GM21786 (cell line): ENCODE results near the gene CENPU.

Source experiments
- ATAC-seq: cut with Tn5 transposase; IDR thresholded peaks from one replicate; pipeline ENCODE4 v1.9.1; 2021; ENCODE audit not compliant: unreplicated experiment

CENPU gene

DNA sequence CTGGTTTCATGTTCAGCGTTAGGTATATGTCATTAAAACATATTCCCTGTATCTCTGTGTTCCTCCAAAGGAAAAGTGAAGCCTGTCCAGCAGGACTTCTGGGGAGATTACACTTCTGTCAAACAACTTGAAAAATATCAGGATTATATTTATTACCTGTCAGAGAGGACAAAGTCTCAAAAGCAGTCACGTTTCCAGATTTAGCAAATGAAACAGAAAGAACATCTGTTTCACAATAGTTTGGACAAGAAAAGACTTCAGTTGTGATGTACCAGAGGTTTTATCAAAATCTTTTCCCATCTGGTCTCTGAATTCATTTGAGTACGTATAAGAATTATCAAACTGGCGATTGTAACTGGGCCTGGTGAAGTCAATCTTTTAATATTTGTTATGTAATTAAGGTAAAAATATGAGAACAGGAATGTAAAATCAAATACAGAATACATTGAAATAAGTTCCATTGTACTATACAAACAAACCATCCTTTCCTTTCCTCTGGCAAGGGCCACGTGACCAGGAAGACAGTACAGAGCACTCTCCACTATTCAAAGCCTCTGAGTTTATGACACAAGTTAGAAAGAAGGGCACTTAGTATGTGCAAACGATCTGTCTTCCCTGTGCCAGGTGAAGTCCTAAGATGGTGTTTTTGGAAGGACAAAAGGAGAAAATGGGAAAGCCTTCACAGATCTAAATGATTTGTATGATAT, 87.8 kb downstream of the CENPU start:
- ATAC-seq = no peak

DNA sequence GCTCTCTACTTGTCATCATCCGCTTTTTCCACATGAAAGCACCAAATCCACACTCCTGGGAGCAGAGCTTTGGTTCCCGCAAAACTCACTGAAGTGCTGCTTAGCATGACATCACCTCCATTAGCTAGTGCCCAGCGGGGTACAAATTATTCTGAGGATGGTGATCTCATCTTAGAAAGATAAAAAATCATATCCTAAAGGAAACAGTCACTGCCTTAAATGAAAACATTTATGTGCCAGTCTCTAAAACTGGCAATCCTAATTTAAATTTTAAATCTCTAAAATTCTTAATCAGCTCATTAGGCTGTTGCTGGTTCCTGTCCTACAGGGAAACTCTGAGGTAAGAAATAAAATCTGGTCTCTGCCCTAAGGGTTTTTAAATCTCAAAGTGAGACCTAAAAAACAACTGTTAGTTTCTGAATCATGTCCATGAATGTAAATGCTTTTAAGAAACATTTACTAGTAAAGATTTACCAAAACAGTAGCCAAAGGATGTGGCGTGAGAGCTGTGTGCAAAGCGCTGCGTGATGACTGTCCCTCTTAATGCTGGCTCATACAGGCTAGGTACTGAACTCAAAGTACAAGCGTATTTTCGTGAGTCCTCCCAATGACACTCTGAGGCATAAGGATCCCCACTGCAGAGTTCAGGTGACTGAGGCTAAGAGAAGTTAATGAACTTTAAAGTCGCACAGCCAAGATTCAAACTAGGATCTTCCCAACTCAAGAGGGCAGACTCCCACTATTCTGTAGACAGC, 89.2 kb downstream of the CENPU start:
- ATAC-seq = no peak
